PC-9 (cell line): ENCODE results near the gene OPN4. TPM values are rescaled to one million over a fixed set of nuclear protein-coding genes. Genes with fewer than 3 reads are reported as not detected.

ENCODE experiments used
- BruUV-seq: library from RNA; stranded (reverse); fragments of 400-500 nt; replicated peaks from 2 replicates; lab custom pipeline; 2021; lab: Mats Ljungman, UMichigan
- CTCF ChIA-PET: fragments of 300-600 bp; sonication (Branson Sonifier 250); formaldehyde crosslinking; loops from one replicate; lab custom pipeline; 2022; ENCODE audit warnings: antibody characterized with exemption; lab: Charles Lee
- POLR2A ChIA-PET: fragments of 300-600 bp; sonication (Branson Sonifier 250); formaldehyde crosslinking; loops from one replicate; lab custom pipeline; 2022; ENCODE audit warnings: antibody characterized with exemption; ENCODE audit not compliant: unreplicated experiment; lab: Charles Lee
- DNase-seq, 2 experiments: peaks; one replicate each; pipeline versions ENCODE4 v3.0.0 to v3.0.0-alpha.2; 2015 to 2022; ENCODE audit warnings: mixed read lengths in 1 of 2
- H2AFZ ChIP-seq: fragments of 200-600 bp; sonication (generic); 2 replicates; pipeline ENCODE4 v1.8.1; 2017; ENCODE audit warnings: antibody characterized with exemption
- H3F3A ChIP-seq: fragments of 200-600 bp; sonication (generic); 2 replicates; pipeline ENCODE4 v1.8.1; 2017; ENCODE audit warnings: antibody characterized with exemption, mild to moderate bottlenecking, low read depth; ENCODE audit not compliant: insufficient read depth
- H3K27ac ChIP-seq: fragments of 200-600 bp; sonication (generic); 2 replicates; pipeline ENCODE4 v1.6.1; 2016; ENCODE audit warnings: mixed run types
- H3K27me3 ChIP-seq: fragments of 200-600 bp; sonication (generic); 2 replicates; pipeline ENCODE4 v1.6.1; 2016; ENCODE audit warnings: low read depth, mixed run types; ENCODE audit not compliant: insufficient read depth
- H3K36me3 ChIP-seq: fragments of 200-600 bp; sonication (generic); 2 replicates; pipeline ENCODE4 v1.6.1; 2016; ENCODE audit warnings: low read depth, mixed run types
- H3K4me1 ChIP-seq: fragments of 200-600 bp; sonication (generic); replicated peaks from 2 replicates; pipeline ENCODE4 v1.6.1; 2016; ENCODE audit warnings: mixed run types; ENCODE audit not compliant: insufficient read depth
- H3K4me2 ChIP-seq: fragments of 200-600 bp; sonication (generic); 2 replicates; pipeline ENCODE4 v1.6.1; 2017; ENCODE audit warnings: mixed run types
- H3K4me3 ChIP-seq: fragments of 200-600 bp; sonication (generic); 2 replicates; pipeline ENCODE4 v1.6.1; 2016; ENCODE audit warnings: mixed run types
- H3K79me2 ChIP-seq: fragments of 200-600 bp; sonication (generic); 2 replicates; pipeline ENCODE4 v1.6.1; 2017; ENCODE audit warnings: low read depth, mixed run types
- H3K9me2 ChIP-seq: fragments of 200-600 bp; sonication (generic); 2 replicates; pipeline ENCODE4 v1.8.1; 2017; ENCODE audit warnings: mild to moderate bottlenecking; ENCODE audit not compliant: insufficient read depth
- H3K9me3 ChIP-seq: fragments of 200-600 bp; sonication (generic); 2 replicates; pipeline ENCODE4 v1.8.1; 2016; ENCODE audit warnings: low read depth; ENCODE audit not compliant: insufficient read depth
- H4K20me1 ChIP-seq: fragments of 200-600 bp; sonication (generic); 2 replicates; pipeline ENCODE4 v1.8.1; 2017; ENCODE audit not compliant: insufficient read depth
- CTCF ChIP-seq: fragments of 200-600 bp; sonication (generic); conservative IDR thresholded peaks from 2 replicates; pipeline ENCODE4 v1.6.1; 2017; ENCODE audit warnings: mixed run types, antibody characterized with exemption, mild to moderate bottlenecking, moderate library complexity
- EZH2 ChIP-seq: fragments of 200-600 bp; sonication (generic); IDR thresholded peaks from 2 replicates; pipeline ENCODE4 v1.8.0; 2017; ENCODE audit warnings: antibody characterized with exemption, low read depth
- intact Hi-C: fragments of 100-400 bp; cut with micrococcal nuclease; formaldehyde crosslinking; loops from one replicate; pipeline ENCODE4 v1.10.0; 2022; ENCODE audit not compliant: unreplicated experiment
- total RNA-seq: library from RNA; stranded (reverse); gene quantifications from 2 replicates; pipeline ENCODE4 v1.2.3, GENCODE V29; 2021

The OPN4 gene
- total RNA-seq, 1 experiment from 2014 or later: 0.15 TPM

GRCh38 chr10:86665218-86665607, 10.9 kb downstream of the OPN4 start:
- Histone ChIP-seq H2AFZ (no peak overlapping the region), H3K79me2 (no peaks in the 10 kb centered on the region), H3K36me3 (no peaks in the 10 kb centered on the region), H3K9me3 (no peaks in the 10 kb centered on the region), H3K4me3 (no peak overlapping the region), H3K27me3 (no peaks in the 10 kb centered on the region), H3K9me2 (no peaks in the 10 kb centered on the region), H3K27ac (no peak overlapping the region), H3K4me1 (peaks cover 53% of the 10 kb centered on the region), H3K4me2 (no peak overlapping the region), H3F3A (peaks cover 12% of the 10 kb centered on the region; the same call in 1 of the 2 replicates), H4K20me1 (no peaks in the 10 kb centered on the region)
- no peak for DNase-seq
- TF ChIP-seq EZH2: no peak
- TF ChIP-seq CTCF: no peak
- POLR2A ChIA-PET: no interaction called here
- intact Hi-C loops: no loop called here
- BruUV-seq: no TSS peak
- CTCF ChIA-PET: interaction anchor here (0.5 kb wide), 1 partner anchor 28 kb away, joined by 5 read pairs; no protein-coding TSS in a partner anchor

- intact Hi-C loops: no loop called here
- peaks cover 12% of the 10 kb centered on the region; the same call in 1 of the 2 replicates for H3F3A ChIP-seq
- no peak for DNase-seq
- no peak overlapping the region for H3K27ac ChIP-seq
- ChIA-PET CTCF (no interaction called here), POLR2A (no interaction called here)
- no peaks in the 10 kb centered on the region for H3K79me2 ChIP-seq
- H3K4me1 ChIP-seq: peaks cover 59% of the 10 kb centered on the region
- no peak overlapping the region for H3K4me2 ChIP-seq
- no peaks in the 10 kb centered on the region for H3K27me3 ChIP-seq
- no peak for TF ChIP-seq CTCF
- TF ChIP-seq EZH2: no peak
- no peak overlapping the region for H3K4me3 ChIP-seq
- H2AFZ ChIP-seq: no peak overlapping the region
- H3K9me2 ChIP-seq: no peaks in the 10 kb centered on the region
- no TSS peak for BruUV-seq
- H4K20me1 ChIP-seq: no peaks in the 10 kb centered on the region
- no peaks in the 10 kb centered on the region for H3K9me3 ChIP-seq
- no peaks in the 10 kb centered on the region for H3K36me3 ChIP-seq
These were observed 11.5 kb downstream of the OPN4 start for GRCh38 chr10:86665868-86666267.

- no peak for DNase-seq
- ChIA-PET POLR2A (no interaction called here), CTCF (no interaction called here)
- no peaks in the 10 kb centered on the region for H3K27me3 ChIP-seq
- H3K79me2 ChIP-seq: no peaks in the 10 kb centered on the region
- H3K4me1 ChIP-seq: peaks cover 66% of the 10 kb centered on the region
- intact Hi-C loops: no loop called here
- BruUV-seq: no TSS peak
- no peak overlapping the region for H3K4me2 ChIP-seq
- no peaks in the 10 kb centered on the region for H3K36me3 ChIP-seq
- H2AFZ ChIP-seq: no peak overlapping the region
- H4K20me1 ChIP-seq: no peaks in the 10 kb centered on the region
- no peaks in the 10 kb centered on the region for H3K9me3 ChIP-seq
- H3F3A ChIP-seq: peaks cover 12% of the 10 kb centered on the region; the same call in 1 of the 2 replicates
- no peak overlapping the region for H3K27ac ChIP-seq
- no peaks in the 10 kb centered on the region for H3K9me2 ChIP-seq
- no peak for TF ChIP-seq CTCF
- no peak for TF ChIP-seq EZH2
- no peak overlapping the region for H3K4me3 ChIP-seq
These were observed 12.2 kb downstream of the OPN4 start for GRCh38 chr10:86666538-86666937.
